Activated gamma-delta T cell (primary cell): ENCODE data around the gene SLC35E1.
"Not testable (repeated sequence)": the region's sequence is repeated elsewhere in the genome, so short reads cannot be mapped to it uniquely, and the experiment has no call there.

Experiments used
- DNase-seq: peaks from one replicate; lab custom pipeline; 2025; lab: John Stamatoyannopoulos, UW

Gene SLC35E1

DNA sequence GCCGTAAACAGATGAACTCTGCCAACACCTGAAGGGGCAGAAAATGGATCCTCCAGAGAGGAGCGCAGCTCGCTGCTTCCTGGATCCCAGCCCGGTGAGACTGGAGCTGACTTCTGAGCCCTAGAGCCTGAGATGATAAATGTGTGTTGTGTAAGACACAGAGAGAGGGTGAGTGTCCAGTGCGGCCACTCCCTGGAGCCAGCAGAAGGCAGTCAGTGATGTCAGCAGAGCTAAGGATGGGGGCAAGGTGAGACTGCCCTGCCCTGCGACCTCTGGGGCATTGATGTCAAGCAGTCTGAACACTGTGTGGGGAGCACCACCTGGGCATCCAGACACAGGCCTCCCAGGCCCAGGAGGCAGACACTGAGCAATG is 9.7 kb upstream of the SLC35E1 start:
- no peak for DNase-seq

DNA sequence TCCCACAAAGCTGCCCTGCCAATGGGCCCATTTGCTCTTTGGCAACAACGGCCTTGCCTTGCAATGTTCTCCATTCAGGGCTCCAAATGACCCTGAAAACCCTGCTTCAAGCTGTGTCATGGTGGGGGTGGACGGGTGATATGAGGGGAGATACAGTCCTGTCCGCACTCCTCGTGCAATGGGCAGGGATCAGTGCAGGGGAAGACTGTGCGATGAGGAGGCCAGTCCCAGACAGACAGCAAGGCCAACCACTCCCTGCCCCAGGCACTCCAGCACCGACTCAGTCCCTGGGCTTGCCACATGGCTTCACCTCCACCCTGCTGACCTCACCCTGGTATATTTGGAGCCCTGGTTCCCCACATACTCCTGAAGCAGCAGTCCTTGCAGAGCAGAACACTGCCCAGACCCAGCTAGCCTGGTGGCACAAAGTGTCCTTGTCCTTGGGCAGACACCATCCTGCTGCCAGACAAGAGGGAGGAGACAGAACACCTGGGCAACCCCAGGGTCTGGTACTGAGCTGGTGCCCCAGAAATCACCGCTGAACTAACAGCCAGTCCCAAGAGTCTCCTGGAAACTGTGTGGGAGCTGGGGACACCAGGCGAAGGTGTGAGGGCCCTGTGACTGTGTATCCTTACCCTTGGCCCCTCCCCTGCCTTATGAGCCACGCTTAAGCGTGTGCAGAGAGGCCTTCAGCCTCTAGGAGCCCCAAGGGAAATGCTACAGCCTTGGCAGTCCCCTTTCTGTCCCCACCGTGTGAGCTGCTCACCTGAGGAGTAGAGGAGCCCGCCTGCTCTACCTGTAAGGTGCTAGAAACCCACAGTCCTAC is 9.1 kb upstream of the SLC35E1 start:
- DNase-seq, result no peak

DNA sequence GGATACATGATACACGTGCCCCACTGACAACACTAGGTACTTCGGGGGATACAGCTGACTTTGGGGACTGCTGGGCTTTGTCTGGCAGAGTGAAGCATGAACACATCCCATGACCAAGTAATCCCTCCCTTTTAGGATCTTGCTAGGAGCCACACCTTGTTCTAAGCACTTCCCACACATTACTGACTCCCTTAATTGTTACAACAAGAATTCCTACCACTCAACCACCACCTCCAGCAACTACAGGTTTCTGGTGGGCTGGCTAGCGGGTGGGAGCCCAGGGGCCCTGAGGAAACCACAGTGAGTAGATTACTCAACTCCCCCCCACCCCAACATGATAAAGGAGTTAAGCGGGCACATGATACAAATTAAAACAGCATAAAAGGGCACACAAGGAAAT is 7.2 kb upstream of the SLC35E1 start:
- DNase-seq, result no peak

DNA sequence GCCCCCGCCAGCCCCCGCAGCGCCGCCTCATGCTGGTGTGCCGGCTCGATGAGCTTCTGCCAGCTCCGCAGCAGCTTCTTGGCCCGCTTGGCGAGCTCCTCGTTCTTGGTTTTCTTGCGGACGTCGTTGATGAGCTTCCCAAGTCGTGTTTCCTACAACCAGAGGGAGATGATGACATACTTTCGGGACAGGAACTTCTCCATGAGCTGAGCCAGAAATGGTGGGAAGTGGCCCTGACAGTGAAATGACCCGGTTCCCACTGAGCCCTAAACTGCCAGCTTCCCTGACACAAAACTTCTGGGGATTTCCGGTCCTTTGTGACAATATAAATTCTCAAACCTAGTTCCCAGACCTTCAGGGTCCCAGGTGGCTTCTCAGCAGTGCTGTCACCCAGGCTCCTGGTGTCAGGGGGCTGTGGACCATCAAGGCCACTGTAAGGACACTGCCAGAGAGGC is 5.3 kb upstream of the SLC35E1 start:
- DNase-seq, result no peak

DNA sequence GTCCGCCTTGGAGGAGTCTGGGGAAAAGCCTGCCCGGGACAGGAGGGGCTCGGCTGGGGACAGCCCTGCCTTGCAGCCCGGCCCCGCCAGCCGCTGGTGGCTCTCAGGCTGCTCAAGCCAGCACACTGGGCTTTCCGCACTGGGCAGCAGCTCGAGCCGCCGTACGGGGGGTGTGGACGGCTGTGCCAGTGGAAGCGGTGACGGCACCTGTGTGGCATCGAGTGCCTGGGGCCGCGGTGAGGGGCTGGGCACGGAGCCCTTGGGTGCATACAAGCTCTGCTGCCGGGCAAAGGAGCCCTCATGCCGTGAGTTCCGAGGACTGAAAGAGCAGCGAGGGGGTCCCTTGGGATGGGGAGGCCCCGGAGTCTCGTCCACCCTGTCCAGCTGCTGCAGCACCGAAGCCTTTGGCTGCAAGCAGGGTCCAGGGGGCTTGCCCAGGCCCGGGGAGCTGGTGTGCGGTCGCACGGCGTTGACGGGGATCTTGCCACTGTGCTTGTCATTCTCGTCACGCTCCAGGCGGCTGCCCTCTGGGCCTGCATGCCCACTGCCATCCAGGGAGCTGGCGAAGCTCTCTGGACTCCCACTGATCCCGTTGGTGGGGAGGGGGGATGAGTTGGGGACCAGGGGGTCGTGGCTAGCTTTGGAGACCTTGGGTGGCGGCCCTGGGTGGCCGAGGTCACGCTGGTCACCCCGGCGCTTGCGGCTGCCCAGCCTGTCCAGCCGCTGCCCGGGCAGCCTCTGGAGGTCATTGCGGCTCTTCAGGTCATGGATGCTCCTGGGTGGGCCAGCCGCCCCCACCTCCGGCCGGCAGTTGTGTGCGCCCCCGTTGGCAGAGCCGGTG is 4.7 kb upstream of the SLC35E1 start:
- no peak for DNase-seq

DNA sequence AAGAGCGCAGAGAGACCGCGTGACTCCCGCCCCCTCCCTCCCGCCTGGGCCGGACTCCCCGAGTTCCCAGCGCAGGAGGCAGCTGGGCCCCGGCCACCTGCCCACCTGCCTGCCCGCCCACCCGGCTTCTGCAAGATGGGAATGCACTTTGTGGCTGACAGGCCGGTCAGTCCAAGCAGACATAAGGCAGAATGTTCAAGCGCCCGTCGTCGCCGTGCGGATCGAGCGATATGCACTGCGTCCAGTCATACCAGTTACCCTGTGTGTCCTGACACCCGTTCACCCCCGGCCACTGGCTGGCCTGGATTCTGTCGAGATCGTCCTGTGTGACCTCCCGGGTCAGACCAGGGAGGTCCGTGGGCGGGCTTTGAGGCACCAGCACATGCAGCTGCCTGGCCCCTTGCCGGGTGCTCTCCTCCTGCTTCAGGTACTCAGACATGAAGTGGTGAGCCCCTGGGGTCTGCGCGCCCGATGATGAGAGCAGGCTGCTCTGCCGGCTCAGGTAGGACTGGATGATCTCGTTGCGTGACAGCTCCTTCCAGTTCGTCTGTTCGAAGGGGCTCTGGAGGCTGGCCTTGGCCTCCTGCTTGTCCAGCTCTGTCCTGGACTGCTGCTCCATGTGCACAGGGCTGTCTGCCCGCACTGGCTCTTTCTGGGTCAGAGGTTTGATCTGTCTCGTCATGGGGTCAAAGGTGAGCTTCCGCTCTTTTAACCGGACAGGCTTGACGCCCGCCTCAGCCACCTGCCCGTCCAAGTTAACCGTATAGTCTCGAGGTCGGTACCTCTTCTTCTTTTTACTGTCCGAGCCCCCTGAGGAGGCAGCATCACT is 3.9 kb upstream of the SLC35E1 start:
- DNase-seq, result no peak

DNA sequence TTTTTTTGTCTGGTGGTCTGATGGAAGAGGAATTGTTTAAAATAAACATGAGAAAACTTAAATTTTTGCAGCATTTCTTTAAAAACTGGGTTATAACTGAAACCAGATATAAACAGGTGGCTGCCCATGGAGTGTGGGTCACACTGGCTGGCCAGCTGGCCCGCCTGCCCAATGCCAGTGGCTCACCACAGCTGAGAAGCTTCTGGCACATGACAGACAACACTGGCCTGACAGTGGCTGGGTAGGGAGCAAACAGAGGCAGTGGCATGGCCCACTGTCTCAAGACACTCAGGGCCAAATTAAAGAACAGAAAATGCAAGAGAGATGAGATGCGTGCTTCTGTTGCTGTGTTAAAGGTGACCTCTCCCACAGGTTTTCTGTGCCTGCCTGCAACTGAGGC is 3.1 kb upstream of the SLC35E1 start:
- no peak for DNase-seq

DNA sequence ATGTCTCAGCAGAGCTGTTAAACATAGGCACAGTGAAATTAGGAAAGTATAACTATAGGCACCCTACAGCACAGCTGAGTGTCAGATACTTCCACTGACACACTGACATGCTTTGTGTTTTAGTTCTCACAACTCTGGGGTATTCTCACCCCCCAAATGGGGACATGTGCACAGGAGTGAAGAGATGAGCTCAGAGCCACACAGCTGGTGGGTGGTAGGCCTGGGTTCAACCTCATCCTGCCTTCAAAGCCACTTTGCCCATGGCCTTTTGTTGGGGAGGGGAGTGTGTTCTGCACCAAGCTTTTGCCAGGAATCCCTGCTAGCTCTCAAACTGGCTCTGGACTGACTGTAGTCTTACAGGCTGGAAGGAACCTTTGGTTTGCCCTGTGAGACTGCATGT is 1.7 kb upstream of the SLC35E1 start:
- DNase-seq, result no peak

DNA sequence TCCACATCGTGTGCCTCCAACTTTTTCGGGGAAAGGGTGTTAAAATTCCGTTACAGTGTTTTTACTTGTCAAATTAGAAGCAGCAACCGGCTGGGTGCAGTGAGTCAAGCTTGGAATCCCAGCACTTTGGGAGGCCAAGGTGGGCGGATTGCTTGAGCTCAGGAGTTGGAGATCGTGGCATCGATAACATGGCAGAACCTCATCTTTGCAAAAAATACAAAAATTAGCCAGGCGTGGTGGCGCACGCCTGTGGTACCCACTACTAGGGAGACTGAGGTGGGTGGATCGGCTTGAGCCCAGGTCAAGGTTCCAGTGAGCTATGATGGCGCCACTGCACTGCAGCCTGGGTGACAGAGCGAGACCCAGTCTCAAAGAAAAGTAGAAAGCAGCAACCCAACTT is 1.1 kb upstream of the SLC35E1 start:
- DNase-seq, result no peak

DNA sequence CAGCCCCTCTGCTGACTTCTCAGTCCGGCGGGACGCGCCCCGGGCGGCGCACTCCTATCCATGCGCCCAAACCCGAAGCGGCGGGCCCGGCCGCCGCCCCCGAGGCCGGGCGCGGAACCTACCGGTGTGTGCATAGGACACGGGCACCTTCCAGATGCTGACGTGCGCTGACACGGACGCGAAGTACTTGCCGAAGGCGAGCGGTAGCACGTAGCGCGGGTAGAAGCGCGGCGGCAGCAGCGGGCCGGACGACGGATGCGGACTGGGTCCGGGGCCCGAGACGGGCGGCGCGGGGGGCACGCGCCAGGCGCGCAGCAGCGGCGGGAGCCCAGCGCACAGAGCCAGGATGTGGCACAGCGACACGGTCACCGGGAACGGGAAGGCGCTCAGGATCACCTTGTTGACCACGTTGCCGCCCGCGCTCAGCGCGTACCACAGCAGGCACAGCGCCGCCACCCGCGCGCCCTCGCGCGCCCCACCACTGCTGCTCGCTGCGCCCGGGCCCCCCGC is 338 bp downstream of the SLC35E1 start:
- no peak for DNase-seq

DNA sequence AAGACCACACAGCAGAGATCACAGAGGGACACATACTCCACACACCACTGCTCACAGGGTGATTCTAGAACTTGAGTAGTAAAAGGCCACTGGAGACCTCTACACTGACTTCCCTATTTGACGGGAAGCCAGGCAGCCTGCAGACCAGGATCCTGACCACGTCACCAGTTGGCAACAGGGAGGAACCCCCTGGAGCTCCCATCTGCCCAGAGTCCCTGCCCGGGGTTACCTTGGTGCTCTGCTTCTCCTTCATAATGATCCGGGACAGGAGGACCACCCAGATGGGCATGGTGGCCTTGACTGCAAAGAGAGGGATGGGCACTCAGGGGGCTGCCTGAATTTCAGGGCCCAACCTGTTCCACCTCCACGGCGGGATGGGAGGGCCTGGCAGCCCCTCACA is 932 bp downstream of the SLC35E1 start:
- DNase-seq, result no peak

DNA sequence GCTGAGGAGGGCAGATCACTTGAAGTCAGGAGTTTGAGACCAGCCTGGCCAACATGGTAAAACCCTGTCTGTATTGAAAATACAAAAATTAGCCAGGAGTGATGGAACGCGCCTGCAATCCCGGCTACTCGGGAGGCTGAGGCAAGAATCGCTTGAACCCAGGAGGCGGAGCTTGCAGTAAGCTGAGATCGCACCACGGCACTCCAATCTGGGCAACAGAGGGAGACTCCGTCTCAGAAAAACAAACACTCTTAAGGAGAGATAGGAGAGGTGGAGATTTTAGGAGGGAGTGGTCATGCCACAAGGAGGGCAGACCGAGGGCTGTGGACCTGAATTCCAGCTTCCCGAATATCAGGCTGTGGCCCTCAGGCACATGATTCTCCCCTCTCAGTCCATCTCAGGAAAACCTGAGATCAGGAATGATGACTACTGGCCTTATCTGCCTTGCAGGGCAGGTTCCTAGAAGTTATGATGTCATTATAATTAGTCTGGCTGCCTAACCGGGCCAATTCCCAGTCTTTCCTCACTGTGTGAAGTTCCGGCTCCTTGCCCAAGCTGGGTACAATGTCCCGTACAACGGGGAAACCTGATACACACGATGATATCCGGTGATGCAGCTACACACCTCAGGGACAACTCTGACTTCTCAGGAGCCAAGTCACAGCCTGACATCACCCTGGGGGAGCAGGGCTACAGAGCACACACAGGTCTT is 2.5 kb downstream of the SLC35E1 start:
- DNase-seq, result no peak

DNA sequence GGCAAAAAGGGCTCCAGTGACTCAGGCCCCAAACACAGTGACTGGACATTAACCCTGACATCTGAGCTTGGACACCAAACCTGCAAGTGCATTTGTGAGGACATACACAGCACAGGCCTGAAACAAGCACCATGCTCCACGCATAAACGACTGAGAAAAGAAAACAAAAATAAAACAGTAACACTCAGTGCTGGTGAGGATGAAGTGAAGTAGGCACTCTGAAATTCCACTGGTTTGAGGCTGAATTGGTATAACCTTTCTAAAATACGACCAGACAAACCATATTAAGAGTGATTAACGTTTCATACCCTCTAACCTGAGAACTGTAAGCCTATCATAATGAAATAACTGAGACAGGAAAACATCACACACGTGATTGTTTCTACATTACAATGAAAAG is 5.5 kb downstream of the SLC35E1 start:
- no peak for DNase-seq

DNA sequence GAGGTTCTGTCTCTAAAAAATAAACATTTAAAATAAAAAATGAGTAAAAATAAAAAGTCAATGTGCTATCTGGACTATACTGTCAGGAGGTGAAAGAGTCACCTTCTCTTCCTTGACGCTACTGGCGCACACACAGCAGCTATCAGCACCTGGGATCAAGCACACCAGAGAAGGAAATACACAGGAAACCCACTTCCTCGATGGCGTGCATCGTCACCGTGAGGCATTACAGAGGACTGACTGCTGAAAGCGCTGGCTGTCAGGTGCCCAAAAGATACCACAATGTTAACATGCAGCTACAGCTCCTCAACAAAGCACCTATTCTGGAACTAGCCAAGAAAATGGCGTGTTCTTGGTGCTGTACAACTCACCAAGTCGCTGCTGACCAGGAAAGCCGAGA is 6.1 kb downstream of the SLC35E1 start:
- DNase-seq, result no peak

DNA sequence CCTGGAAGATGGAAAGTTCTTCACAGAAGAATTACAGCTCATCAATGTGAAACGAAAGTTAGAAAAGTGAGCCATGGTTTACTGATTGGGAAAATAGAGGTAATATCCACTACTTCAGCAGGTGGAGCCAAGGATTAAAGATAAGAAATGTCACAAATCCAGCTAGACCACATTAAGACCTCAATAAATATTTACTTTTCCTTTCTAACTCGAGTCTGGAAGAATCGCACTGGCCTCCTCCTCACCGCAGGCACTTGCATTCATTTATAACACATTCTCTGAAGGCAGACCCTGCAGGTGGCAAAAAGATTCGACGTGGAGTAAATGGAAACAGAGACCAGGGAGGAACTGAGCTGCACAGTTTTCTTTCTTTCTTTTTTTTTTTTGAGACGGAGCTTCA is 7.4 kb downstream of the SLC35E1 start:
- no peak for DNase-seq

DNA sequence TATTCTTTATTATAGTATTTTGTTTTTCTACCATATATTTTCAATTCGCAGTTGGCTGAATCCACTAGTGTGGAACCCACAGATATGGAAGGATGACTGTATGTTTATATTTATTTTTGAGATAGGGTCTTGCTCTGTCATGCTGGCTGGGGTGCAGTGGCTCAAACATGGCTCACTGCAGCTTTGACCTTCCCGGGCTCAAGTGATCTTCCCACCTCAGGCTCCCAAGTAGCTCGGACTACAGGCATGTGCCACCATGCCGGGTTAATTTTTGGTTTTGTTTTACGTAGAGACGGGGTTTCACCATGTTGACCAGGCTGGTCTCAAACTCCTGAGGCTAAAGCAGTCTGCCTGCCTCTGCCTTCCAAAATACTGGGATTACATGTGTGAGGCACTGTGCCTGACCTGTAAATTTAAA is 9.6 kb downstream of the SLC35E1 start:
- DNase-seq, result no peak

DNA sequence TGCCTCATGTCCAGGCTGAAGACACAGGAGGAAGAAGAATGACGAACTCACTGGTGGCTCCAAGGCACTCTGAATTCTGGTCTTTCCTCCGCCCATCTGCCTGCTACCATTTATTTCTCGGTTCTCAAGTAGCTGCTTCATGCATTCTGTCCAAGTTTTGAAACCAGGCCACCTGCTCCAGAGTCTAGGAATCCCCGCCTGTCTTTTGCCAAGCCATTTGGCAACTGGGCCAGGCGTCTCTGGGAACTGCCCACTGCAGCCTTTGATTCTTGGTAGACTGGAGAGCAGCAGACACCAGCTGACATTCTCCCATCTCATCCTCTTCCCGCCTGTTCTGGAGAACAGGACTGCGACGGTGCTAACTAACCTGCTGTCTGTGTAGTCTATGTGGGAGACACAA is 10.8 kb downstream of the SLC35E1 start:
- DNase-seq, result no peak

DNA sequence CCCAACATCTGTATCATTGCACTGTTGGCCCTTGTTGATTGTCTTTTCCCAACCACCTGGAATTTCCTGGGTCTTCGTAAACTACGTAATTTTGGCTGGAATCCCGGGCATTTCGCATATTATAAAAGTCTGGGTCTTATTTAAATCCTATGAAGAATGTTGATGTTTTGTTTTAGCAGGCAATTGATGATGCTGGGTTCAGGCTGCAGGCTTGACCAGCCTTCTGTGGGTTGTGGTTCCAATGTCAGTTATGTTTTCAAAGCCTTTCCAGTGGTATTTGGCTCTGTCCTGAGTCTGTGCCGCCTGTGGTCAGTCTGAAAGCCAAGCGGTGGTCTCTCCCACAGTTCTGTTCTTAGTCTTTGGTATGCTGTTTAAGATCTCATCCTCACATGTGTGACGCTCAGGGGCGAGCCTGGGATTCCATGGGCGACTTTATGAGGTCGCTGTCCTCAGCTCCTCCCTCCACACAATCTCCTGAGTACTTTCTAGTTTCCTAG is 12.4 kb downstream of the SLC35E1 start:
- no peak for DNase-seq

DNA sequence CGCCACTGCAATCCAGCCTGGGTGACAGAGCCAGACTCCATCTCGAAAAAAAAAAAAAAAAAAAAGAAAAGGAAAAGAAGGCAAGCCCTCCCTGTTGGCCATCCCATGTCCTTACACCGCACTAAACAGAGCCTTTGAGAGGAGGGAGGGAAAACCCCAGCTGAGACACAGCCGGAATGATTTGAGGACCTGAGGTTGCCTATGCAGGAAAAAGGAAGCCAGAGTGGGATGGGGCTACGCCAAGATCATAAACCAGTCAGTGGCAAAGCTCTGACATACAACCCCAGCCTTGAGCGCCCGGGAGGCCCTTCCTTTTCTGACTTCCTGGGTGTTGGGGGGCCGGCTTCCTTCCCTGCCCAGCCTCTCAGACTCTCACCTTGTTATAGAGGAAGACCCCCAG is 17.4 kb downstream of the SLC35E1 start:
- no peak for DNase-seq

DNA sequence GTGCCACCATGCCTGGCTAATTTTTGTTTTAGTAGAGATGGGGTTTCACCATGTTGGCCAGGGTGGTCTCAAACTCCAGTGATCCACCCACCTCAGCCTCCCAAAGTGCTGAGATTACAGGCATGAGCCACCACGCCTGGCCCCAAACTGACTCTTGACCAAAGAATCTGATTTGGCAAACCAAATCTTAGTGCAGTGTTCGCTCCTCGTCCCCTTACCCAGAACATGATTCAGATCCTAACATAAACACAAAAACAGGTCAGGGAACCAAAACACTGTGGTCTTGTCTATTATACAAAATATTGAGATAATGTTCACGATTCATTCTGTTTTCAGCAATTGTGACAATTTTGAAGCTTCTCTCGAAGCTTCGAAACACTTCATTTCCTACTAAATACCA is 20.3 kb downstream of the SLC35E1 start:
- not testable (repeated sequence) for DNase-seq

DNA sequence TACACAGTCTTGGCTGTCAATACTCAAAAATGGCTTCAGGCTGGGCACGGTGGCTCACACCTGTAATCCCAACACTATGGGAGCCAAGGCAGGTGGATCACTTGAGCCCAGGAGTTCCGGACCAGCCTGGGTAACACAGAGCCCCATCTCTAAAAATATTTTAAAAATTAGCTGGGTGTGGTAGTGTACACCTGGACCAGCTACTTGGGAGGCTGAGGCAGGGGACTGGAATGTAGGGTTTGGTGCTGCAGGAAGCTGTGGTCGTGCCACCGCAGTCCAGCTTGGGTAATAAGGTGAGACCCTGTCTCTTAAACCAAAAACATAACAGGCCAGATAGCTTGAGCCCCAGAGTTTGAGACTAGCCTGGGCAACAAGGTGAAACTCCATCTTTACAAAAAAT is 23.3 kb downstream of the SLC35E1 start:
- DNase-seq, result no peak
